OCI-LY1 (cell line): ENCODE measurements around the gene PAN2.
"Not testable (repeated sequence)": the region's sequence is repeated elsewhere in the genome, so short reads cannot be mapped to it uniquely, and the experiment has no call there.

ENCODE experiments used
- H2AFZ ChIP-seq: fragments of 200-600 bp; sonication (generic), shearing (Covaris generic); 2 replicates; pipeline ENCODE4 v1.6.0; 2014; ENCODE audit warnings: antibody characterized with exemption, mild to moderate bottlenecking, low read length
- H3F3A ChIP-seq: fragments of 200-600 bp; sonication (generic), shearing (Covaris generic); 2 replicates; pipeline ENCODE4 v1.6.0; 2014; ENCODE audit warnings: mild to moderate bottlenecking, antibody characterized with exemption, low read length, moderate library complexity; ENCODE audit not compliant: insufficient read depth
- H3K27ac ChIP-seq: fragments of 200-600 bp; sonication (generic); 2 replicates; pipeline ENCODE4 v1.5.1; 2014; ENCODE audit warnings: low read length, mixed run types, mild to moderate bottlenecking, low read depth; ENCODE audit not compliant: poor library complexity, severe bottlenecking
- H3K27me3 ChIP-seq: fragments of 200-600 bp; sonication (generic); 2 replicates; pipeline ENCODE4 v1.6.0; 2014; ENCODE audit warnings: antibody characterized with exemption, mild to moderate bottlenecking, low read length, moderate library complexity; ENCODE audit not compliant: insufficient read depth
- H3K36me3 ChIP-seq: fragments of 200-600 bp; sonication (generic); 2 replicates; pipeline ENCODE4 v1.6.1; 2014; ENCODE audit warnings: mild to moderate bottlenecking, antibody characterized with exemption, low read length, moderate library complexity, mixed read lengths; ENCODE audit not compliant: insufficient read depth
- H3K4me1 ChIP-seq: fragments of 200-600 bp; sonication (generic); 2 replicates; pipeline ENCODE4 v1.5.1; 2014; ENCODE audit warnings: mild to moderate bottlenecking, low read length, moderate library complexity; ENCODE audit not compliant: insufficient read depth, severe bottlenecking
- H3K4me2 ChIP-seq: fragments of 200-600 bp; sonication (generic), shearing (Covaris generic); 2 replicates; pipeline ENCODE4 v1.6.1; 2014; ENCODE audit warnings: low read length
- H3K4me3 ChIP-seq: fragments of 200-600 bp; sonication (generic); 2 replicates; pipeline ENCODE4 v1.5.1; 2014; ENCODE audit warnings: low read length, low read depth, mild to moderate bottlenecking, mixed read lengths; ENCODE audit not compliant: poor library complexity, severe bottlenecking
- H3K79me2 ChIP-seq: fragments of 200-600 bp; shearing (Covaris generic); 2 replicates; pipeline ENCODE4 v1.6.1; 2016; ENCODE audit warnings: mixed run types, low read length, mixed read lengths; ENCODE audit not compliant: insufficient read depth
- H3K9ac ChIP-seq: fragments of 200-600 bp; sonication (generic), shearing (Covaris generic); 2 replicates; pipeline ENCODE4 v1.6.1; 2014; ENCODE audit warnings: mild to moderate bottlenecking, low read length, mixed read lengths
- H3K9me2 ChIP-seq: fragments of 200-600 bp; sonication (generic), shearing (Covaris generic); 2 replicates; pipeline ENCODE4 v1.6.1; 2014; ENCODE audit warnings: low read depth, mild to moderate bottlenecking, low read length, mixed read lengths
- H3K9me3 ChIP-seq: fragments of 200-600 bp; shearing (Covaris generic); 2 replicates; pipeline ENCODE4 v1.6.1; 2014; ENCODE audit warnings: low read length, mixed read lengths
- H4K20me1 ChIP-seq: fragments of 200-600 bp; sonication (generic), shearing (Covaris generic); 2 replicates; pipeline ENCODE4 v1.6.0; 2016; ENCODE audit warnings: mild to moderate bottlenecking, low read length; ENCODE audit not compliant: insufficient read depth
- CTCF ChIP-seq: fragments of 200-600 bp; sonication (generic), shearing (Covaris generic); IDR thresholded peaks from 2 replicates; pipeline ENCODE4 v1.5.1; 2017; ENCODE audit warnings: mild to moderate bottlenecking, antibody characterized with exemption, low read length, moderate library complexity, mixed read lengths
- EZH2 ChIP-seq: fragments of 200-600 bp; sonication (generic), shearing (Covaris generic); IDR thresholded peaks from 2 replicates; pipeline ENCODE4 v1.8.0; 2017; ENCODE audit warnings: borderline replicate concordance, mixed run types, mild to moderate bottlenecking, antibody characterized with exemption, low read length, moderate library complexity, mixed read lengths

Gene PAN2

GRCh38 chr12:56338308-56339157, 4.7 kb upstream of the PAN2 start, which contains the start of gene IL23A:
IL23A (plus strand) TSS chr12:56338884; CDS start chr12:56339045, 161 bp downstream.
- Histone ChIP-seq H3K36me3 (peaks cover 8% of the 10 kb centered on the region), H3K27ac (peak within 1 kb of the TSS; percentile 76), H3K9me2 (no peaks in the 10 kb centered on the region), H3K9me3 (no peaks in the 10 kb centered on the region), H3K4me2 (peak within 1 kb of the TSS; percentile 9; the same call in 1 of the 2 replicates), H4K20me1 (no peaks in the 10 kb centered on the region), H3K27me3 (no peaks in the 10 kb centered on the region), H3K4me3 (no peak within 1 kb of the TSS), H2AFZ (no peak within 1 kb of the TSS), H3F3A (no peaks in the 10 kb centered on the region), H3K4me1 (peaks cover 32% of the 10 kb centered on the region), H3K79me2 (no peaks in the 10 kb centered on the region), H3K9ac (peak within 1 kb of the TSS; percentile 15; the same call in 1 of the 2 replicates)
- TF ChIP-seq EZH2 (no peak), CTCF (no peak)

- Histone ChIP-seq H3K27ac (peak overlapping the region; percentile 20), H3K9me2 (no peaks in the 10 kb centered on the region), H3K27me3 (no peaks in the 10 kb centered on the region), H3K4me1 (peaks cover 39% of the 10 kb centered on the region), H3K36me3 (peaks cover under 1% of the 10 kb centered on the region; the same call in 1 of the 2 replicates), H3K79me2 (no peaks in the 10 kb centered on the region), H3K9me3 (no peaks in the 10 kb centered on the region), H2AFZ (no peak overlapping the region), H3F3A (no peaks in the 10 kb centered on the region), H3K4me2 (0 out of 2 replicates have a peak overlapping the region, but pooled peaks have one; percentile 6), H3K9ac (no peak overlapping the region), H3K4me3 (no peak overlapping the region), H4K20me1 (no peaks in the 10 kb centered on the region)
- TF ChIP-seq EZH2 (no peak), CTCF (no peak)
These were observed 4.0 kb upstream of the PAN2 start for GRCh38 chr12:56337753-56338251.

GRCh38 chr12:56336361-56337167, 2.8 kb upstream of the PAN2 start:
- H3K9me2 ChIP-seq = no peaks in the 10 kb centered on the region
- H3K4me2 ChIP-seq = no peak overlapping the region
- H3K9ac ChIP-seq = no peak overlapping the region
- no peaks in the 10 kb centered on the region for H3K36me3 ChIP-seq
- H3K27ac ChIP-seq = peak overlapping the region; percentile 64
- no peak overlapping the region for H2AFZ ChIP-seq
- H3K79me2 ChIP-seq = no peaks in the 10 kb centered on the region
- H3K9me3 ChIP-seq = no peaks in the 10 kb centered on the region
- H3K27me3 ChIP-seq = no peaks in the 10 kb centered on the region
- TF ChIP-seq CTCF (no peak), EZH2 (no peak)
- H3K4me1 ChIP-seq = peaks cover 45% of the 10 kb centered on the region
- no peaks in the 10 kb centered on the region for H4K20me1 ChIP-seq
- no peak overlapping the region for H3K4me3 ChIP-seq
- no peaks in the 10 kb centered on the region for H3F3A ChIP-seq

GRCh38 chr12:56335527-56335926, 1.7 kb upstream of the PAN2 start:
- H3K9ac ChIP-seq, H4K20me1 ChIP-seq, H3K4me3 ChIP-seq, H3K27ac ChIP-seq, H3K4me2 ChIP-seq, H3K9me3 ChIP-seq, H3K79me2 ChIP-seq, H2AFZ ChIP-seq, H3F3A ChIP-seq, H3K9me2 ChIP-seq, H3K36me3 ChIP-seq, H3K27me3 ChIP-seq: not testable (repeated sequence)
- peaks cover 45% of the 10 kb centered on the region for H3K4me1 ChIP-seq
